HG03432 (cell line): ENCODE data around the gene ZDHHC13.
A peak's percentile ranks its signal among the peaks of the same experiment; 100 is the strongest.

Experiments
- ATAC-seq: cut with Tn5 transposase; IDR thresholded peaks from one replicate; pipeline ENCODE4 v1.9.1; 2021; ENCODE audit warnings: mild to moderate bottlenecking, moderate library complexity; ENCODE audit not compliant: unreplicated experiment

The ZDHHC13 gene

DNA sequence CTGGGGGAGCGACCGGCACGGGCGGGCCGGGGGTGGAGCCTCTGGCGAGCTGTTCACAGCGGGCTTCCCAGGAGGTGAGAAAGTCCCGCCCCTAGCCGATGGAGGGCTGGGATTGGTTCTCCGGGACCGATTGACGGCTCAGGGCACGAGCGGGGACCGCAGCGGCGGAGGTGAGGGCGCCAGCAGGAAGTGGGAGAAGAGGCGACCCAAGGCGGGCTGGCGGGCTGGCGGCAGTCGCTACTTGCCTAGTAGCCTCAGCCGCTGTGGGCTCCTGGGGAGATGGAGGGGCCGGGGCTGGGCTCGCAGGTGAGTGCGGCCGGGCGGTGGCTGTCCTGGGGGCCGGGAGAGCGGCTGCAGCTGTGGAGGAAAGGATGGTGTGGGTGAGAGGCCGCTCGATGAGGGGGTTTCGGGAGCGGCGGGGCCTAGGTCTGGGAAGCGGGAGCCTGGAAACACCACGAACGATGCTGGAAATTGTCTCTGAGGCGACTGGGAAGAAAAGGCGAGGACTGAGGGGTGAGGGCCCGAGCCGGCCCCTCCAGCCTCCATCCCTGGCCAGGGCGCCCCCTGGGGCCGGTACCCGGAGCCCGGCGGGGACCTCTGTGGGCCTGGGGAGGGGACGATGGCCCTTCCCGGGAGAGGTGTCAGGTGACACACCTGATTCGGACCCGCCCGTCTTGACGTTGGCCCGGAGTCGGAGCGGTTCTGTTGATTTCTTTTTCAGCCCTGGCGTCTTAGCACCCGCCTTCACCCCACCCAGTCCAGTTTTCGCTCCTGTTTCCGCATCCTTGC, at the start of gene ZDHHC13:
TSS of gene ZDHHC13 (plus strand) at position 198 of the 789 bp plus-strand sequence. CDS start at position 280, 82 bp downstream.
- peak; percentile 99 for ATAC-seq

DNA sequence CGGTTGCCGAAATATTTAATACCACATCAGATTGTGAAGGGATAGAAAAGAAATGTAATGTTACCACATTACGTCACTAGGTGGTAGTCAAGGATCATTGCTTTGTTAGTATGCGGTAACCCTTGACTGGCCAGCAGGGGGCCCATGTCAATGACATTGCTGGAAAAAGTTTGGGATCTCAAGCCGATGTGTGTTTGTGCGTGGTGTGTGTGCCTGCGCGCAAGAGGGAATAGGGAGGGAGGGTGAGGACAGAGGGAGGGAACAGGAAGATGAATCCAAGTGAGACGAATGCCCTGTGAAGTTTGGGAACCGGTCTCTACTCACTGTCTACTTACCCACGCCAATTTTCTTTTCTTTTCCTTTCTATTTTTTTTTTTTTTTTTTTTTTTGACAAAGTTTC, 45.7 kb upstream of the ZDHHC13 start:
- ATAC-seq = peak; percentile 96

- ATAC-seq = no peak
Observed at GRCh38 chr11:19072464-19072863, 44.5 kb upstream of the ZDHHC13 start.

- ATAC-seq = no peak
Observed at GRCh38 chr11:19073454-19074415, 43.2 kb upstream of the ZDHHC13 start.

GRCh38 chr11:19075636-19076035, 41.3 kb upstream of the ZDHHC13 start:
- no peak for ATAC-seq

DNA sequence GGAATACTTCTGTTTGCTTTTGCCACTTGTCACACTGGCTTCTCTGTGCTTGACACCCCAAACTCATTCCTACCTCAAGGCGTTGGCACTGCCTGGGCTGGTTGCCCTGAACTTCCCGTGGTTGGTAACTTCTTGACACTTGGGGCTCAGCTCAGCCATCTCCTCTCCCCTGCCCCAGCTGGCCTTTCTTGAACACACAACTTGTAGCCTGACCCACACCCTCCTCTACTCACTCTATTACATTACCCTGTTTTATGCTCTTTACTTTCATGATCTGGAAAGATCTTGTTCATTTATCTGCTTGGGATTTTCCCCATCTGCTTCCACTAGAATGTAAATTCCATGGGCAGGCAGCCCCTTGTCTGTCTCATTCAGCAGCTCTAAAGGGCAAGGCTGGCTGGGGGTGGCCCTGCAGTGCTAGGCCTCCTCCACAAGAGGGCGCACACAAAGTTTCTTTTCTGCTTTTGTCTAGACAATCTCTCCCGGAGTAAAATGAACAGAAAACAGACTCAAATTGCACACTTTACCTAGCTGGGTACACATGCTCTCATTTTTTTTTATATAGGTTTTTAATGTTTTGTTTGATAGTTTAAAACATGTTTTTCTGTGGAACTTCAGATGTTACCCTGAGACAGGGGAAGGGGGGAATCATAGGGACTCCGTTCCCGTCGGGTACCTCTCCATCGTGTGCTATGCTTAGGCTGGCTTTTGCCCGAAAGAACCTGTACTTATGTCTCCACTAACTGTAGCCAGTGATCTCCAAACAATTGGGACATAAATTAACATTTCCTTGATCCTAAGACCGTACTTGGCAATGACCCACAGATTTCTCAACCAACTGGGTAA, 40.0 kb upstream of the ZDHHC13 start:
- ATAC-seq = peak; percentile 71

DNA sequence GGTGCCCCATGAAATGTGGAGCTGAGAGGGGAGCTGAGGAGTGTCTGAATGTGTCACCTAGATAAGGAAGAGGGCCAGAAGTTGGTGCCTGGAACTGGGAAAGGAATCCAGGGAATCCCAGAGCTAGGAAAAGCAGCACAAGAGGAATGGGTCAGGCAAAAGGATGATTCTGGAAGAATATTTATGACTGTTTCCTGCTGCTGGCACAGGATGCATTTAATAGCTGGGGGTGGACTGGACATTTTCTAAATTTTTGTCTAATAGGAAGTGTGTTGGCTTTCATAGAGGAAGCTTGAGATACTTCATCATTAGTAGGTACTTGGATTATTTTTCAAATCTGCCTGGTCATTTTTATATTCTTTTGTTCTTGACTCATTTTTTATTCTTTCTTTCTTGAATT, 39.0 kb upstream of the ZDHHC13 start:
- ATAC-seq = no peak

DNA sequence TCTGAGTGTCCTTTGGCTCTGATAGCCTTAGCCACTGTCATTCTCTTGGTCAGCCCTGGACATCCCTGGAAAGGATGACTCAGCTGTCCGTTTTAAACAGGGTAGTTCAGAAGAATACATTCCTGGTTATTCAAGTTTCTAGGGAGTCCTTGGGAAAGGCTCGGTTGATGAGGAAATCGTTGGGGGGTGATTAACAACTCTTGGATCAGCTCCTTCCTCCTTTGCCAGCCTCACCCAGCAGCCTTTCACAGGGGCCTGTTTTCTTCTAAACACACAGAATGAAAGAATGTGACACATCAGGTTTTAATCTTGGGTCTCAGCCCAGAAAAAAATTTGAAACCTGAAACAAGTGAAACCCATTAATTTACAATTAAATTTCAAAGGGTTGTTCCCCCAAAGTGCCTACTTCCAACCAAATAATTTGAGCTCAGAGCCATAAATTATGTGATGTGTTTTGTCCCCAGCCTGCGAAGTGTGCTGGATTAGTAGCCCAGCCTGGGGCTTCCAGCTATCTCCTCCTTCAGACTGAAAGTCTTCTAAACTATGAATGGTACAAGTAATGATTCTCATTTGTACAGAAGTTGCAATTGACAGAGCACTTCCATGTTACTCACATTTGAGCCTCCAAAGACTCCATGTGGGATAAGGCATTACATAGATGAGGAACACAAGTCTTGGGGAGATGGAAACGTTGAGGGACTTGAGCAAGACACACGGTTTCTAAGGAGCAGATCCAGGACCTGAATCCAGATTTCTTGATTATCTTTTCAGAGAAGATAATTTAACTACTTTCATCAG, 37.1 kb upstream of the ZDHHC13 start:
- no peak for ATAC-seq

DNA sequence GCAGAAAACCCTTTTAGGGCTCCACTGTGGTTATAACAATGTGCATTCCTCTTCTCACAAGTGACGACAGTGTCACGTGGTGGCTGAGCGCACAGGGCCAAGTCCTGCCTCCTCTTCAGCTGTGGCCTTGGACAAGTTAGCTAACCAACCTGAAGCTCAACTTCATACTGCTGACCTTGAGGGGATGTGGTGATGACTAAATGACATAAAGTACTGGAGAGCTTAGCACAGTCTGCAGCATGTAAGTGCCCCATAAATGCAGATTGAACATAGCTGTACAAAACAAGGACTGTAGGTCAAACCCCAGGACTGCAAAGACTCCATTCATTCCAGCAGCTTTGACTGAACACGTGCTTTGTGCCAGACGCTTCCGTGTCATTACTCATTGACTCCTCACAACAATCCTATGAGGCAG, 36.4 kb upstream of the ZDHHC13 start:
- no peak for ATAC-seq

GRCh38 chr11:19083166-19083565, 33.8 kb upstream of the ZDHHC13 start:
- ATAC-seq = no peak

- no peak for ATAC-seq
Observed at GRCh38 chr11:19084661-19085315, 32.2 kb upstream of the ZDHHC13 start.

GRCh38 chr11:19087658-19088057, 29.3 kb upstream of the ZDHHC13 start:
- no peak for ATAC-seq

GRCh38 chr11:19088791-19089190, 28.2 kb upstream of the ZDHHC13 start:
- no peak for ATAC-seq

DNA sequence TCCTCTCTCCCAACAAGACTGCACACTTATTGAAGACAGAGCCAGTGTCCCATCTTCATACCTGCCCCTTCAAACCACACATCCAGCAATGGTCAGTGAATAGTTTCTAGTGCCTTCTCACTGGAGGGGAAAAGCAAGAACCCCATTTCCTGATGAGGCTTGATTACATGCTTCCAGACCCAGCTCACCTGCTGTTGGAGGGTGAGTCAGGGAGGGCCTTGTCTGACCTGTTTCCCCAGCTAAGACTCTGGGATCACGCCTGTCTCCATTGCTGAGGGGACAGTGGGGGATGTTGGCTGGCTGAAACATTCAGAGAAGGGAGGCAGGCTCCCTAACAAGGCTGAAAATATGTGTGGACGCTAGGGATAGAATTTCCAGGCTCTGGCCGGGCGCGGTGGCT, 27.5 kb upstream of the ZDHHC13 start:
- ATAC-seq = no peak

DNA sequence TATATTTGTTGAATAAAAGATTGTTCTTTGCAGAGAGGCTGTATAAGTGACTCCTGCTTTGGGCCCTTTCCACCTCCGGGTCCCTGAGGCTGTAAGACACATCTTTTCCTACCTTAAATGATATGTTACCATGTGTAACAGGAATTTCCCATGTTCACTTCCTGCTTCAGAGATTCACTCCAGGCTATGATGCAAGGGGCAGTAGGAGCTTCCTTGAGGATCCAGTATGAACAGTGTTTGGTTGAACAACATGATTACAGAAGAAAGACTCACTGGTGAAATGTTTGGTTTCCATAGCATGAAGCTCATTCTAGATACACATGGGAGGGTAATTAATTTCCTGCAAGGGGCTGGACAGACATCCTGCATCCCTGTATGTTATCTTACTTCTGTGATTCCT, 25.6 kb upstream of the ZDHHC13 start:
- ATAC-seq = no peak

- ATAC-seq = no peak
Observed at GRCh38 chr11:19092342-19092741, 24.6 kb upstream of the ZDHHC13 start.

DNA sequence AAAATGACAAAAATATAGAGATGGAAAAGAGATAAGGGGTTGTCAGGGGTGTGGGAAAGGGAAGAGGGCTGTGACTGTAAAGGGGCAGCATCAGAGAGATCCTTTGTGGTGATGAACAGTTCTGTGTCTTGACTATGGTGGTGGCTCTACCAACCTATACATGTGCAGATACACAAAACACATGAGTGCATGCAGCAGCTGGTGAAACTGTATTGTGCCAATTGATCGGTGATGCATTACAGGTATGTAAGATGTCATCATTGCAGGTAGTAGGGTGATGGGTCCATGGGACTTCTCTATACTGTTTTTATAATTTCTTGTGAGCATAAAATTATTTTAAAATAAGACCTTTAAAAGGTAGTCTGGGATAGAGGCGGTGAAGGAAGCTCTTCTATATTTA, 24.1 kb upstream of the ZDHHC13 start:
- no peak for ATAC-seq

DNA sequence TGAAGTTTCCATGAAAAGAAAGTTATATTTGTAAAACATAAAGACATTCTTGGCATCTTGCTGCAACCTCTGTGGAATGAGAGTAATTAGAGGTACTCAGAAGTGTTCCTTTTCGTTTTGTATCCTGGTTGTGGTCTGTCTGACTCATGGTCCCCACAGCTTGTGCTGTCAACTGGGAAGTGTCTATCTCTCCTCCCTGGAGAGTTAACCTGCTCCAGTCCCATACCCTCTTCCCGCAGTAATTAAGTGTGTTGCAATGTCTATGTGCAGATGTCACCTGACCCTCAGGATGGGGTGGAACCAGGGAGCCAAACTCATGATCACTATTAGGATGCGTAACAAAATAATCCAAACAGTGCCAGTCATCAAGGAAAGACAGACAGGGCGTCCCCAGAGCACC, 23.0 kb upstream of the ZDHHC13 start:
- no peak for ATAC-seq

- no peak for ATAC-seq
Observed at GRCh38 chr11:19094859-19095258, 22.1 kb upstream of the ZDHHC13 start.

- no peak for ATAC-seq
Observed at GRCh38 chr11:19099093-19099492, 17.9 kb upstream of the ZDHHC13 start.
